ENCODE data around the gene TRIM67. TPM values are rescaled to one million over a fixed set of nuclear protein-coding genes. Genes with fewer than 3 reads are reported as not detected.

Gene TRIM67
- polyA plus RNA-seq, 1 donor from 2014 or later = 8.0 TPM

GRCh38 chr1:231209531-231209930 lies 47.7 kb downstream of the TRIM67 start:
- no peak overlapping the region for H2AFZ ChIP-seq (ENCODE audit: low read depth, low read length)
- no peaks in the 10 kb centered on the region for H3K9me3 ChIP-seq (ENCODE audit: low read length)
- no peaks in the 10 kb centered on the region for H3K79me2 ChIP-seq (replicated peaks; ENCODE audit: insufficient read depth, low read length)
- H3K9ac ChIP-seq (ENCODE audit: low read length) = no peak overlapping the region
- no peaks in the 10 kb centered on the region for H3F3A ChIP-seq (ENCODE audit: insufficient read depth, low read length, poor library complexity, severe bottlenecking)
- no peak for TF ChIP-seq EP300 (conservative IDR thresholded peaks at IDR 0.05; ENCODE audit: poor library complexity, severe bottlenecking)
- TF ChIP-seq REST (IDR thresholded peaks at IDR 0.05; ENCODE audit: borderline replicate concordance) = no peak
- TF ChIP-seq TAF1 (IDR thresholded peaks at IDR 0.05; ENCODE audit: low read depth) = no peak
- no peak for TF ChIP-seq EZH2 (IDR thresholded peaks at IDR 0.05; ENCODE audit: borderline replicate concordance, insufficient read depth, low read length, poor library complexity, severe bottlenecking)
- TF ChIP-seq SMC3 (conservative IDR thresholded peaks at IDR 0.05; ENCODE audit: poor library complexity) = no peak
- TF ChIP-seq RAD21 (conservative IDR thresholded peaks at IDR 0.05) = no peak
- no peak for TF ChIP-seq MXI1 (conservative IDR thresholded peaks at IDR 0.05; ENCODE audit: poor library complexity, severe bottlenecking)
- no peak overlapping the region for H3K4me3 ChIP-seq (ENCODE audit: low read length)
- H4K20me1 ChIP-seq (ENCODE audit: insufficient read depth) = no peaks in the 10 kb centered on the region
- H3K27me3 ChIP-seq (ENCODE audit: insufficient read depth, low read depth, low read length) = no peaks in the 10 kb centered on the region
- H3K36me3 ChIP-seq (ENCODE audit: insufficient read depth, low read length) = no peaks in the 10 kb centered on the region
- no peak overlapping the region for H3K4me2 ChIP-seq (ENCODE audit: low read length)
- no peak overlapping the region for H3K27ac ChIP-seq (ENCODE audit: low read length)
- H3K9me2 ChIP-seq (ENCODE audit: insufficient read depth, low read length) = no peaks in the 10 kb centered on the region

GRCh38 chr1:231210126-231210525 lies 48.3 kb downstream of the TRIM67 start:
- Histone ChIP-seq H3K79me2 (replicated peaks; ENCODE audit: insufficient read depth, low read length) (no peaks in the 10 kb centered on the region), H3K9me2 (ENCODE audit: insufficient read depth, low read length) (no peaks in the 10 kb centered on the region), H3K9ac (ENCODE audit: low read length) (no peak overlapping the region), H3K36me3 (ENCODE audit: insufficient read depth, low read length) (no peaks in the 10 kb centered on the region), H3K9me3 (ENCODE audit: low read length) (no peaks in the 10 kb centered on the region), H3K27me3 (ENCODE audit: insufficient read depth, low read depth, low read length) (no peaks in the 10 kb centered on the region), H3F3A (ENCODE audit: insufficient read depth, low read length, poor library complexity, severe bottlenecking) (no peaks in the 10 kb centered on the region), H3K4me3 (ENCODE audit: low read length) (no peak overlapping the region), H3K4me2 (ENCODE audit: low read length) (no peak overlapping the region), H3K27ac (ENCODE audit: low read length) (no peak overlapping the region), H2AFZ (ENCODE audit: low read depth, low read length) (no peak overlapping the region), H4K20me1 (ENCODE audit: insufficient read depth) (no peaks in the 10 kb centered on the region)
- no peak for TF ChIP-seq CTCF (IDR thresholded peaks at IDR 0.05; ENCODE audit: poor library complexity, severe bottlenecking)
- no peak for TF ChIP-seq EZH2 (IDR thresholded peaks at IDR 0.05; ENCODE audit: borderline replicate concordance, insufficient read depth, low read length, poor library complexity, severe bottlenecking)
- no peak for TF ChIP-seq TAF1 (IDR thresholded peaks at IDR 0.05; ENCODE audit: low read depth)
- no peak for TF ChIP-seq EP300 (conservative IDR thresholded peaks at IDR 0.05; ENCODE audit: poor library complexity, severe bottlenecking)

All from neural cell (in vitro differentiated cells).